H1 (cell line): ENCODE data around the gene HRH2. TPM values are rescaled to one million over a fixed set of nuclear protein-coding genes. Genes with fewer than 3 reads are reported as not detected.

Experiments used
- CTCF ChIA-PET: fragments of 300-600 bp; sonication (Branson Sonifier 250); formaldehyde crosslinking; loops from one replicate; lab custom pipeline; 2021; ENCODE audit not compliant: partially characterized antibody; lab: Charles Lee
- POLR2A ChIA-PET: fragments of 300-600 bp; sonication (Branson Sonifier 250); formaldehyde crosslinking; loops from one replicate; lab custom pipeline; 2021; ENCODE audit warnings: inconsistent platforms; ENCODE audit not compliant: partially characterized antibody; lab: Charles Lee
- DNase-seq, 2 experiments: peaks; one replicate each; pipeline versions ENCODE4 v3.0.0 to v3.0.0-alpha.2; 2010 to 2022; ENCODE audit warnings: low spot score in 2 of 2, low read depth in 1 of 2, mixed read lengths in 1 of 2
- FAIRE-seq: peaks from 2 replicates; lab custom pipeline; 2011; peaks lifted over from hg19 to GRCh38; lab: Jason Lieb, UNC
- H2AFZ ChIP-seq: 2 replicates; pipeline ENCODE4 v1.8.1; 2012; ENCODE audit warnings: low read length, inconsistent platforms
- H2AK5ac ChIP-seq: 2 replicates; pipeline ENCODE4 v1.6.1; 2013; ENCODE audit warnings: low read depth, low read length
- H2BK120ac ChIP-seq: replicated peaks from 2 replicates; pipeline ENCODE3; 2013; ENCODE audit warnings: low read depth, low read length, inconsistent platforms
- H2BK12ac ChIP-seq: 2 replicates; pipeline ENCODE4 v1.6.1; 2013; ENCODE audit warnings: low read depth, low read length
- H2BK15ac ChIP-seq: 2 replicates; pipeline ENCODE4 v1.6.1; 2013; ENCODE audit warnings: low read length
- H2BK20ac ChIP-seq: 2 replicates; pipeline ENCODE4 v1.6.1; 2013; ENCODE audit warnings: low read length
- H2BK5ac ChIP-seq: 2 replicates; pipeline ENCODE4 v1.6.1; 2013; ENCODE audit warnings: low read depth, low read length
- H3K14ac ChIP-seq: 2 replicates; pipeline ENCODE4 v1.6.1; 2013; ENCODE audit warnings: inconsistent platforms; ENCODE audit not compliant: insufficient read length
- H3K18ac ChIP-seq: 2 replicates; pipeline ENCODE4 v1.6.1; 2013; ENCODE audit warnings: low read length; ENCODE audit errors: extremely low read depth
- H3K23ac ChIP-seq: 2 replicates; pipeline ENCODE4 v1.6.1; 2013; ENCODE audit warnings: inconsistent platforms; ENCODE audit not compliant: insufficient read length
- H3K23me2 ChIP-seq: 2 replicates; pipeline ENCODE4 v1.6.1; 2013; ENCODE audit warnings: low read depth, low read length
- H3K27ac ChIP-seq: 2 replicates; pipeline ENCODE4 v1.6.1; 2011; ENCODE audit warnings: low read depth, low read length, inconsistent platforms
- H3K27me3 ChIP-seq, 4 experiments: replicated peaks in 1 of 4; 1 replicate in 1 of 4; 2 replicates in 3 of 4; pipeline versions ENCODE4 v1.6.1 to v1.8.1; 2011 to 2013; ENCODE audit warnings: low read length in 3 of 4, mild to moderate bottlenecking in 3 of 4, inconsistent platforms in 2 of 4, mixed read lengths in 2 of 4, moderate library complexity in 1 of 4; ENCODE audit not compliant: control insufficient read depth in 3 of 4, insufficient read depth in 3 of 4; ENCODE audit errors: extremely low read depth in 1 of 4
- H3K36me3 ChIP-seq, 4 experiments: 2 replicates each; pipeline versions ENCODE4 v1.6.1 to v1.8.1; 2011 to 2013; ENCODE audit warnings: mild to moderate bottlenecking in 4 of 4, low read length in 3 of 4, moderate library complexity in 2 of 4, control low read depth in 1 of 4, inconsistent platforms in 1 of 4; ENCODE audit not compliant: insufficient read depth in 4 of 4, control insufficient read depth in 2 of 4
- H3K4ac ChIP-seq: replicated peaks from 2 replicates; pipeline ENCODE3; 2013; ENCODE audit warnings: low read length, low read depth, mixed read lengths, inconsistent platforms; ENCODE audit not compliant: insufficient read length
- H3K4me1 ChIP-seq, 4 experiments: replicated peaks in 1 of 4; 1 replicate in 1 of 4; 2 replicates in 3 of 4; pipeline versions ENCODE4 v1.6.1 to v1.8.1; 2011 to 2013; ENCODE audit warnings: low read length in 3 of 4, inconsistent platforms in 2 of 4, mixed read lengths in 1 of 4; ENCODE audit not compliant: insufficient read depth in 4 of 4, control insufficient read depth in 3 of 4
- H3K4me2 ChIP-seq, 2 experiments: 2 replicates each; pipeline versions ENCODE4 v1.6.1 to v1.8.1; 2011 to 2013; ENCODE audit warnings: low read depth in 2 of 2, low read length in 2 of 2, control low read depth in 1 of 2, inconsistent platforms in 1 of 2, mild to moderate bottlenecking in 1 of 2; ENCODE audit not compliant: insufficient read depth in 1 of 2
- H3K4me3 ChIP-seq, 4 experiments: fragments of 200-600, 300-600 bp in 1 of 4; sonication (generic), shearing (Covaris generic), sonication (Bioruptor Twin) in 1 of 4; 2 replicates each; pipeline versions ENCODE4 v1.5.1 to v1.8.1; 2011 to 2016; ENCODE audit warnings: low read length in 4 of 4, low read depth in 3 of 4, control low read depth in 2 of 4, inconsistent platforms in 2 of 4, mild to moderate bottlenecking in 2 of 4, mixed read lengths in 1 of 4, moderate library complexity in 1 of 4; ENCODE audit not compliant: insufficient read depth in 2 of 4; ENCODE audit errors: extremely low read depth in 1 of 4
- H3K56ac ChIP-seq: replicated peaks from 2 replicates; pipeline ENCODE3; 2013; ENCODE audit warnings: low read depth, mild to moderate bottlenecking, mixed read lengths, low read length, inconsistent platforms; ENCODE audit not compliant: insufficient read length
- H3K79me1 ChIP-seq: 2 replicates; pipeline ENCODE4 v1.6.1; 2013; ENCODE audit warnings: low read depth, low read length, control low read depth
- H3K79me2 ChIP-seq, 2 experiments: 2 replicates each; pipeline versions ENCODE4 v1.6.1 to v1.8.1; 2012 to 2013; ENCODE audit warnings: low read length in 2 of 2, mild to moderate bottlenecking in 2 of 2, inconsistent platforms in 1 of 2; ENCODE audit not compliant: insufficient read depth in 2 of 2, control insufficient read depth in 1 of 2
- H3K9ac ChIP-seq, 4 experiments: replicated peaks in 1 of 4; 1 replicate in 1 of 4; 2 replicates in 3 of 4; pipeline versions ENCODE4 v1.6.1 to v1.8.1; 2011 to 2013; ENCODE audit warnings: low read depth in 3 of 4, low read length in 3 of 4, control low read depth in 2 of 4, mild to moderate bottlenecking in 2 of 4, moderate library complexity in 2 of 4, inconsistent platforms in 1 of 4; ENCODE audit errors: extremely low read depth in 1 of 4
- H3K9me3 ChIP-seq, 2 experiments: 2 replicates each; pipeline versions ENCODE4 v1.6.1 to v1.8.1; 2012 to 2013; ENCODE audit warnings: mild to moderate bottlenecking in 2 of 2, moderate library complexity in 2 of 2, control low read depth in 1 of 2, inconsistent platforms in 1 of 2, low read depth in 1 of 2, low read length in 1 of 2, mixed read lengths in 1 of 2; ENCODE audit not compliant: insufficient read depth in 2 of 2
- H4K20me1 ChIP-seq, 2 experiments: replicated peaks in 1 of 2; 2 replicates each; pipeline versions ENCODE3 to v1.8.1; 2011 to 2013; ENCODE audit warnings: inconsistent platforms in 2 of 2, low read length in 2 of 2, mild to moderate bottlenecking in 1 of 2; ENCODE audit not compliant: insufficient read depth in 2 of 2, control insufficient read depth in 1 of 2
- H4K5ac ChIP-seq: 2 replicates; pipeline ENCODE4 v1.6.1; 2013; ENCODE audit warnings: low read length, low read depth, mixed read lengths, inconsistent platforms; ENCODE audit not compliant: insufficient read length
- H4K8ac ChIP-seq: 2 replicates; pipeline ENCODE4 v1.8.0; 2013; ENCODE audit warnings: mild to moderate bottlenecking, moderate library complexity, low read length, inconsistent platforms; ENCODE audit not compliant: insufficient read depth; ENCODE audit errors: extremely low read depth
- H4K91ac ChIP-seq: replicated peaks from 2 replicates; pipeline ENCODE3; 2013; ENCODE audit warnings: low read length, mixed read lengths, inconsistent platforms; ENCODE audit not compliant: insufficient read length
- HDAC6 ChIP-seq: IDR thresholded peaks from one replicate; pipeline ENCODE4 v1.7.1; 2012; ENCODE audit warnings: low read depth, mild to moderate bottlenecking, inconsistent platforms, low read length, moderate library complexity
- RAD21 ChIP-seq, 2 experiments: IDR thresholded peaks in 1 of 2; conservative IDR thresholded peaks in 1 of 2; 2 replicates each; pipeline ENCODE4 v1.6.1; 2011; ENCODE audit warnings: low read depth in 2 of 2, low read length in 2 of 2, improper control_type of control experiment in 1 of 2, inconsistent platforms in 1 of 2, mild to moderate bottlenecking in 1 of 2, moderate library complexity in 1 of 2
- RFX5 ChIP-seq: IDR thresholded peaks from 2 replicates; pipeline ENCODE4 v1.6.1; 2011; ENCODE audit warnings: low read depth, low read length, improper control_type of control experiment, borderline replicate concordance
- SIRT6 ChIP-seq: IDR thresholded peaks from one replicate; pipeline ENCODE4 v1.7.1; 2012; ENCODE audit warnings: low read length, inconsistent platforms
- WGBS, 2 experiments: shearing (Covaris generic) in 1 of 2; methylation state at CpG; one replicate each; pipeline versions ENCODE4 v1.1.6 to v1.1.7; 2013 to 2015; ENCODE audit warnings: low lambda C conversion rate in 2 of 2, mixed read lengths in 2 of 2, inconsistent platforms in 1 of 2, low coverage in 1 of 2, missing lambda C conversion rate in 1 of 2; ENCODE audit not compliant: insufficient replicate concordance in 2 of 2, insufficient coverage in 1 of 2, insufficient read length in 1 of 2; ENCODE audit errors: extremely low coverage in 1 of 2, missing lambda C conversion rate in 1 of 2; 5-methylcytosine and 5-hydroxymethylcytosine counted together
- polyA plus RNA-seq, 7 experiments: library from polyadenylated mRNA; depleted of rRNA in 3 of 7; stranded (reverse) in 5 of 7; unstranded in 2 of 7; fragments of >200 nt in 5 of 7; fragments of 200-250 nt in 2 of 7; gene quantifications; 1 replicate in 5 of 7; 2 replicates in 1 of 7; 4 replicates in 1 of 7; pipeline versions ENCODE4 v1.2.1 to v1.2.3, GENCODE V29; 2011 to 2013; ENCODE audit warnings: missing spikeins in 2 of 7, mixed read lengths in 2 of 7
- total RNA-seq: library from RNA; stranded (reverse); fragmentation: NEBNext Ultra II Directional; extraction: Animal tissue kit (Norgen Biotek cat#: 25700); gene quantifications from 2 replicates; pipeline ENCODE4 v1.2.1, GENCODE V29; 2021
- TF ChIP-seq, protein P1 (sequence below): IDR thresholded peaks from 2 replicates; pipeline ENCODE4 v1.6.1; 2012; ENCODE audit warnings: low read length, inconsistent platforms

HRH2 gene
- total and polyA plus RNA-seq, 2 of the 8 experiments (the other 6 are each of a cell fraction or from before 2014, with no cell fraction given) = 7.8 to 8.1 TPM

DNA sequence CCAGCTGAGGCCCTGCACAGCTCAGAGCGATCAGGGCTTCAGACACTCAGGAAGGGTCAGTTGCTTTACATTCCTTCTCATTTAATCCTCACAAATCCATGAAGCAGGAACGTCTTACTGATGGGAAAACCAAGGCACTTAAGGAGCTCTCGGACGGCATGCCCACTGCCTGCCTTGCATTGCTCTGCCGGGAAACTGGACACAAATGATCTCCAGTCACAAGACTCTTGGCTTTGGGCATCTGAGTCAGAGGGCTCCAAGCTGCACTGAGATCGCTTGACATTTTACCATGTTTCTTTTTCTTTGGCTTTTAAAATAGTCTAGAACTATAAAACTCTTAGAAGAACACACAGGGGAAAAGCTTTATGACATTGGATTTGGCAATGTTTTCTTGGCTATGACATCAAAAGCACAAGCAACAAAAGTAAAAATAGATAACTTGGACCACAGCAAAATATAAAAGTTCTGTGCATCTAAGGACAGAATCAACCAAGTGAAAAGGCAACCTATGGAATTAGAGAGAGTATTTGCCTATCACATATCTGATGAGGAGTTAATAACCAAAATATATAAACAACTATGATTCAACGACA, 43.6 kb upstream of the HRH2 start:
- Histone ChIP-seq H3K56ac (no peak overlapping the region), H2BK20ac (no peak overlapping the region), H2AFZ (no peak overlapping the region), H2BK5ac (no peak overlapping the region), H3K18ac (no peak overlapping the region), H3K23me2 (no peaks in the 10 kb centered on the region), H4K20me1 (no peaks in the 10 kb centered on the region), H2BK12ac (no peak overlapping the region), H2BK15ac (no peak overlapping the region), H3K4me1 (no peaks in the 10 kb centered on the region; a peak in 2 of 7 replicates), H3K27me3 (no peaks in the 10 kb centered on the region), H3K14ac (no peak overlapping the region), H3K23ac (no peak overlapping the region), H4K5ac (no peak overlapping the region), H3K79me1 (no peaks in the 10 kb centered on the region), H4K8ac (no peak overlapping the region), H3K79me2 (no peaks in the 10 kb centered on the region), H3K4me3 (no peak overlapping the region), H3K27ac (no peak overlapping the region), H3K4ac (no peak overlapping the region), H3K9ac (no peak overlapping the region), H3K36me3 (no peaks in the 10 kb centered on the region), H2BK120ac (no peak overlapping the region), H4K91ac (no peak overlapping the region), H2AK5ac (no peak overlapping the region), H3K4me2 (no peak overlapping the region), H3K9me3 (no peaks in the 10 kb centered on the region)
- FAIRE-seq (no peak), DNase-seq (no peak)
- ChIA-PET POLR2A (interaction anchor here (0.6 to 1.2 kb wide), 2 partner anchors 9 to 11 kb away, joined by 3 read pairs; no protein-coding TSS in a partner anchor), CTCF (interaction anchor here (1.2 to 1.9 kb wide), 4 partner anchors 8 to 80 kb away, joined by 3 to 10 read pairs (median 4); no protein-coding TSS in a partner anchor)
- WGBS, 2 experiments = 86% methylated on average over 7 of the region's 7 CpGs; no CpG with 5 or more reads in 1 of the 2 experiments
- TF ChIP-seq SIRT6 (no peak), RAD21 (IDR thresholded peaks at IDR 0.05 in 1 of 2, conservative IDR thresholded peaks at IDR 0.05 in 1 of 2; ENCODE audit: low read depth in 2 of 2, low read length in 2 of 2) (no peak), RFX5 (no peak), HDAC6 (no peak)
- TF ChIP-seq, protein P1, sequence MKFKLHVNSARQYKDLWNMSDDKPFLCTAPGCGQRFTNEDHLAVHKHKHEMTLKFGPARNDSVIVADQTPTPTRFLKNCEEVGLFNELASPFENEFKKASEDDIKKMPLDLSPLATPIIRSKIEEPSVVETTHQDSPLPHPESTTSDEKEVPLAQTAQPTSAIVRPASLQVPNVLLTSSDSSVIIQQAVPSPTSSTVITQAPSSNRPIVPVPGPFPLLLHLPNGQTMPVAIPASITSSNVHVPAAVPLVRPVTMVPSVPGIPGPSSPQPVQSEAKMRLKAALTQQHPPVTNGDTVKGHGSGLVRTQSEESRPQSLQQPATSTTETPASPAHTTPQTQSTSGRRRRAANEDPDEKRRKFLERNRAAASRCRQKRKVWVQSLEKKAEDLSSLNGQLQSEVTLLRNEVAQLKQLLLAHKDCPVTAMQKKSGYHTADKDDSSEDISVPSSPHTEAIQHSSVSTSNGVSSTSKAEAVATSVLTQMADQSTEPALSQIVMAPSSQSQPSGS = no peak
